ENCODE data around the gene FUS. TPM values are rescaled to one million over a fixed set of nuclear protein-coding genes. Genes with fewer than 3 reads are reported as not detected.
A peak's percentile ranks its signal among the peaks of the same experiment; 100 is the strongest.

FUS gene
- total RNA-seq, 1 donor from 2014 or later: 752 TPM

GRCh38 chr16:31216422-31217135 lies 36.6 kb downstream of the FUS start, which contains the start of gene PYDC1:
Gene PYDC1, minus strand, starts transcription at chr16:31217135. Its CDS starts 107 bp downstream, at chr16:31217028.
- Mint-ChIP-seq H3K27ac (no peak within 1 kb of the TSS), H3K4me3 (peak within 1 kb of the TSS; percentile 83), H3K27me3 (peaks cover 29% of the 10 kb centered on the region), H3K4me1 (peaks cover 48% of the 10 kb centered on the region), H3K9me3 (no peaks in the 10 kb centered on the region), H3K36me3 (ENCODE audit: low read depth) (no peaks in the 10 kb centered on the region)
- no peak for TF ChIP-seq CTCF (IDR thresholded peaks at IDR 0.05)
- ATAC-seq (ENCODE audit: low read depth) (no peak), DNase-seq (peak; percentile 29)
- ChIA-PET CTCF (interaction anchor here (0.8 to 1.1 kb wide), 5 partner anchors 12 to 226 kb away, joined by 3 to 5 read pairs (median 3); partner anchors contain the start of gene ZNF843), POLR2A (interaction anchor here (0.5 to 5.1 kb wide), 11 partner anchors 15 to 607 kb away, joined by 3 to 34 read pairs (median 4); partner anchors contain the start of genes FUS, KAT8 and PYCARD)
- intact Hi-C loops (cut with micrococcal nuclease): loop anchor here (1.0 to 5.0 kb wide), 2 partner anchors 14 to 41 kb away; partner anchors contain the start of genes ITGAM and PYCARD

GRCh38 chr16:31217136-31217530 lies 37.2 kb downstream of the FUS start:
- intact Hi-C loops (cut with micrococcal nuclease): loop anchor here (5.0 kb wide), 1 partner anchor 40 kb away; the partner anchor contains the start of gene ITGAM
- Mint-ChIP-seq H3K27ac (no peak overlapping the region), H3K27me3 (peaks cover 31% of the 10 kb centered on the region), H3K4me1 (peaks cover 43% of the 10 kb centered on the region), H3K36me3 (ENCODE audit: low read depth) (no peaks in the 10 kb centered on the region), H3K4me3 (peak overlapping the region; percentile 83), H3K9me3 (no peaks in the 10 kb centered on the region)
- ChIA-PET CTCF (interaction anchor here (0.8 to 1.1 kb wide), 5 partner anchors 12 to 226 kb away, joined by 3 to 5 read pairs (median 3); partner anchors contain the start of gene ZNF843), POLR2A (interaction anchor here (0.5 to 5.1 kb wide), 10 partner anchors 15 to 608 kb away, joined by 3 to 34 read pairs (median 4); partner anchors contain the start of genes FUS, KAT8 and PYCARD)
- no peak for DNase-seq
- ATAC-seq (ENCODE audit: low read depth): no peak
- no peak for TF ChIP-seq CTCF (IDR thresholded peaks at IDR 0.05)

- H3K4me1 Mint-ChIP-seq: peaks cover 31% of the 10 kb centered on the region
- H3K4me3 Mint-ChIP-seq: no peak overlapping the region
- no peak overlapping the region for H3K27ac Mint-ChIP-seq
- no peak for ATAC-seq (ENCODE audit: low read depth)
- no peaks in the 10 kb centered on the region for H3K9me3 Mint-ChIP-seq
- no peaks in the 10 kb centered on the region for H3K36me3 Mint-ChIP-seq (ENCODE audit: low read depth)
- DNase-seq: no peak
- POLR2A ChIA-PET: interaction anchor here (0.6 kb wide), 1 partner anchor 223 kb away, joined by 5 read pairs; no protein-coding TSS in a partner anchor
- no peak for TF ChIP-seq CTCF (IDR thresholded peaks at IDR 0.05)
- H3K27me3 Mint-ChIP-seq: peaks cover 31% of the 10 kb centered on the region
- intact Hi-C loops (cut with micrococcal nuclease): loop anchor here (5.0 kb wide), 1 partner anchor 38 kb away; the partner anchor contains the start of gene ITGAM
- CTCF ChIA-PET: no interaction called here
Measured at GRCh38 chr16:31219154-31219741, 39.3 kb downstream of the FUS start.

GRCh38 chr16:31221357-31222160 lies 41.6 kb downstream of the FUS start:
- POLR2A ChIA-PET: interaction anchor here (0.6 kb wide), 1 partner anchor 36 kb away, joined by 4 read pairs; no protein-coding TSS in a partner anchor
- no peak for DNase-seq
- no peak for ATAC-seq (ENCODE audit: low read depth)
- TF ChIP-seq CTCF (IDR thresholded peaks at IDR 0.05): no peak
- intact Hi-C loops (cut with micrococcal nuclease): no loop called here
- no peaks in the 10 kb centered on the region for H3K9me3 Mint-ChIP-seq
- CTCF ChIA-PET: no interaction called here
- H3K27me3 Mint-ChIP-seq: peaks cover 25% of the 10 kb centered on the region
- H3K4me1 Mint-ChIP-seq: peaks cover 16% of the 10 kb centered on the region
- H3K36me3 Mint-ChIP-seq (ENCODE audit: low read depth): no peaks in the 10 kb centered on the region
- H3K4me3 Mint-ChIP-seq: no peak overlapping the region
- H3K27ac Mint-ChIP-seq: no peak overlapping the region
